K562 (cell line): ENCODE results near the gene HSPB2. TPM values are rescaled to one million over a fixed set of nuclear protein-coding genes. Genes with fewer than 3 reads are reported as not detected.

Source experiments
- BACH1 ChIP-seq: fragments of 200-800 bp; sonication (Bioruptor generic); IDR thresholded peaks from 2 replicates; pipeline ENCODE4 v1.6.1; 2016; ENCODE audit warnings: missing genetic modification characterization, missing compliant biosample characterization
- BCL6 ChIP-seq: fragments of 250-450 bp; sonication (Bioruptor Pico); IDR thresholded peaks from 2 replicates; pipeline ENCODE4 v1.4.0; 2020
- CGGBP1 ChIP-seq: fragments of 250-450 bp; sonication (Bioruptor Pico); IDR thresholded peaks from 2 replicates; pipeline ENCODE4 v1.9.0; 2021; ENCODE audit warnings: mild to moderate bottlenecking
- E2F4 ChIP-seq: sonication (generic); formaldehyde crosslinking; IDR thresholded peaks from 2 replicates; pipeline ENCODE4 v1.8.0; 2022; ENCODE audit warnings: mild to moderate bottlenecking, low read depth, missing genetic modification reagents
- EP300 ChIP-seq: IDR thresholded peaks from 2 replicates; pipeline ENCODE4 v1.6.1; 2012; ENCODE audit warnings: low read length, improper control_type of control experiment
- FOSL1 ChIP-seq: fragments of 200-800 bp; sonication (Bioruptor generic); conservative IDR thresholded peaks from 2 replicates; pipeline ENCODE4 v1.6.1; 2016; ENCODE audit warnings: missing genetic modification characterization, missing compliant biosample characterization
- GABPB1 ChIP-seq: sonication (generic); formaldehyde crosslinking; IDR thresholded peaks from 2 replicates; pipeline ENCODE4 v1.8.0; 2022; ENCODE audit warnings: mild to moderate bottlenecking, missing genetic modification reagents
- GTF2F1 ChIP-seq: IDR thresholded peaks from 2 replicates; pipeline ENCODE4 v1.6.1; 2011; ENCODE audit warnings: low read depth, low read length, improper control_type of control experiment
- HBP1 ChIP-seq: fragments of 450-650 bp; formaldehyde crosslinking; IDR thresholded peaks from 2 replicates; pipeline ENCODE4 v1.4.0; 2022; ENCODE audit warnings: missing genetic modification characterization
- KDM1A ChIP-seq, 2 experiments: fragments of 450-650 bp; IDR thresholded peaks; 2 replicates each; pipeline ENCODE4 v1.6.1; 2016; ENCODE audit warnings: mild to moderate bottlenecking in 2 of 2
- KDM2B ChIP-seq: fragments of 250-450 bp; sonication (Bioruptor Pico); IDR thresholded peaks from 2 replicates; pipeline ENCODE4 v1.8.0; 2021; ENCODE audit warnings: mild to moderate bottlenecking, moderate library complexity
- MAFF ChIP-seq: IDR thresholded peaks from 2 replicates; pipeline ENCODE4 v1.6.1; 2012; ENCODE audit warnings: low read length, improper control_type of control experiment
- MCM7 ChIP-seq, 2 experiments: fragments of 450-650 bp; IDR thresholded peaks; 2 replicates each; pipeline ENCODE4 v1.6.1; 2016 to 2018
- NR0B1 ChIP-seq: fragments of 450-650 bp; IDR thresholded peaks from one replicate; pipeline ENCODE4 v1.6.1; 2018; ENCODE audit warnings: mild to moderate bottlenecking, moderate library complexity; ENCODE audit not compliant: partially characterized antibody
- RAD21 ChIP-seq, 2 experiments: fragments of 250-450 bp in 1 of 2; fragments of 450-650 bp in 1 of 2; sonication (Bioruptor Pico) in 1 of 2; formaldehyde crosslinking in 1 of 2; IDR thresholded peaks in 1 of 2; conservative IDR thresholded peaks in 1 of 2; 2 replicates each; pipeline versions ENCODE4 v1.4.0 to v1.8.0; 2020 to 2022; ENCODE audit warnings: mild to moderate bottlenecking in 2 of 2, moderate library complexity in 1 of 2
- SMAD1 ChIP-seq: fragments of 150-350 bp; IDR thresholded peaks from 2 replicates; pipeline ENCODE4 v1.6.1; 2014; ENCODE audit warnings: low read length, low read depth; ENCODE audit not compliant: partially characterized antibody
- TGIF2 ChIP-seq: sonication (generic); formaldehyde crosslinking; IDR thresholded peaks from 2 replicates; pipeline ENCODE4 v1.8.1; 2022; ENCODE audit warnings: mild to moderate bottlenecking, missing genetic modification reagents, moderate library complexity
- ZBTB1 ChIP-seq: sonication (generic); formaldehyde crosslinking; IDR thresholded peaks from 2 replicates; pipeline ENCODE4 v1.8.1; 2023; ENCODE audit warnings: missing genetic modification reagents, low read depth, mild to moderate bottlenecking, borderline replicate concordance
- ZNF124 ChIP-seq: sonication (generic); formaldehyde crosslinking; IDR thresholded peaks from 2 replicates; pipeline ENCODE4 v1.8.1; 2022; ENCODE audit warnings: missing genetic modification reagents
- ZNF184 ChIP-seq: sonication (generic); formaldehyde crosslinking; IDR thresholded peaks from 2 replicates; pipeline ENCODE4 v1.5.0; 2020; ENCODE audit warnings: missing genetic modification reagents
- ZNF277 ChIP-seq: fragments of 250-450 bp; sonication (Bioruptor Pico); IDR thresholded peaks from 2 replicates; pipeline ENCODE4 v1.8.0; 2022; ENCODE audit warnings: inconsistent platforms, mild to moderate bottlenecking, moderate library complexity, borderline replicate concordance
- ZNF551 ChIP-seq: fragments of 250-450 bp; sonication (Bioruptor Pico); IDR thresholded peaks from 2 replicates; pipeline ENCODE4 v1.5.0; 2021; ENCODE audit warnings: mild to moderate bottlenecking, moderate library complexity
- ZNF584 ChIP-seq: fragments of 200-800 bp; sonication (Bioruptor generic); IDR thresholded peaks from 2 replicates; pipeline ENCODE4 v1.6.1; 2016; ENCODE audit warnings: low read depth, mild to moderate bottlenecking, missing genetic modification characterization, missing compliant biosample characterization
- ZNF75A ChIP-seq: fragments of 450-650 bp; formaldehyde crosslinking; IDR thresholded peaks from 2 replicates; pipeline ENCODE4 v1.4.0; 2020; ENCODE audit warnings: mild to moderate bottlenecking
- polyA plus RNA-seq, 8 experiments: library from polyadenylated mRNA; depleted of rRNA in 4 of 8; stranded (reverse) in 5 of 8; unstranded in 3 of 8; fragments of >200 nt; fragmentation: Nextera tagmentation in 2 of 8; fragmentation: Illumina TruSeq in 1 of 8; extraction: Ambion mirVana in 2 of 8; extraction: Trizol in 1 of 8; gene quantifications; 2 replicates each; pipeline versions ENCODE4 v1.2.1 to v1.2.3, GENCODE V29; 2011 to 2014; ENCODE audit warnings: inconsistent platforms in 1 of 8, missing spikeins in 1 of 8
- total RNA-seq, 7 experiments: library from RNA; depleted of rRNA in 6 of 7; stranded (reverse); fragments of >200 nt in 6 of 7; fragmentation: Illumina TruSeq in 2 of 7; extraction: Trizol in 2 of 7; gene quantifications; 2 replicates each; pipeline versions ENCODE4 v1.2.1 to v1.2.3, GENCODE V29; 2011 to 2021; ENCODE audit warnings: low replicate concordance in 1 of 7

HSPB2 gene
- total and polyA plus RNA-seq, 9 of the 15 experiments (the other 6 are each of a cell fraction or from before 2014, with no cell fraction given), result 0.06 to 0.35 (median 0.11) TPM; not detected in 5

- TF ChIP-seq EP300, result peak; percentile 21; the same call in 1 of the 2 replicates
- TF ChIP-seq KDM1A (IDR thresholded peaks at IDR 0.05), result no peak
- no peak for TF ChIP-seq RAD21 (CRISPR knock-in tag; conservative IDR thresholded peaks at IDR 0.05 in 1 of 2, IDR thresholded peaks at IDR 0.05 in 1 of 2)
- TF ChIP-seq MAFF, result no peak
- no peak for TF ChIP-seq BACH1 (tag)
- no peak for TF ChIP-seq BCL6 (CRISPR knock-in tag)
- TF ChIP-seq HBP1, result no peak
- TF ChIP-seq CGGBP1 (CRISPR knock-in tag), result no peak
- TF ChIP-seq ZNF184 (CRISPR knock-in tag), result no peak
- no peak for TF ChIP-seq ZNF277 (CRISPR knock-in tag)
- TF ChIP-seq ZNF124 (CRISPR knock-in tag), result no peak
- TF ChIP-seq ZNF551 (CRISPR knock-in tag), result no peak
- no peak for TF ChIP-seq KDM2B (CRISPR knock-in tag)
- no peak for TF ChIP-seq ZNF584 (CRISPR knock-in tag)
- TF ChIP-seq GTF2F1, result no peak
- peak; percentile 61 for TF ChIP-seq ZBTB1 (CRISPR knock-in tag)
- TF ChIP-seq TGIF2, result no peak
- no peak; the same call in 1 of the 2 replicates for TF ChIP-seq GABPB1 (CRISPR knock-in tag)
- no peak for TF ChIP-seq E2F4 (CRISPR knock-in tag)
- TF ChIP-seq FOSL1, result no peak
- no peak for TF ChIP-seq ZNF75A (CRISPR knock-in tag)
- TF ChIP-seq MCM7 (IDR thresholded peaks at IDR 0.05), result no peak
- no peak for TF ChIP-seq SMAD1
- TF ChIP-seq NR0B1, result no peak
These were observed 41.4 kb upstream of the HSPB2 start, which contains the start of gene ALG9 (continued) for GRCh38 chr11:111870886-111871692.
